ENCODE data around the gene PMP22.

Gene PMP22

GRCh38 chr17:15274017-15274416 lies 8.9 kb upstream of the PMP22 start:
- DNase-seq (ENCODE audit: low spot score): no peak

GRCh38 chr17:15273141-15273793 lies 8.1 kb upstream of the PMP22 start:
- DNase-seq (ENCODE audit: low spot score): no peak

- no peak for DNase-seq (ENCODE audit: low spot score)
These were observed 6.6 kb upstream of the PMP22 start for GRCh38 chr17:15271741-15272140.

- DNase-seq (ENCODE audit: low spot score): no peak
These were observed 5.7 kb upstream of the PMP22 start for GRCh38 chr17:15270628-15271381.

GRCh38 chr17:15269780-15270089 lies 4.6 kb upstream of the PMP22 start:
- no peak for DNase-seq (ENCODE audit: low spot score)

GRCh38 chr17:15269087-15269779 lies 4.1 kb upstream of the PMP22 start:
- DNase-seq (ENCODE audit: low spot score): no peak

GRCh38 chr17:15268461-15268860 lies 3.3 kb upstream of the PMP22 start:
- no peak for DNase-seq (ENCODE audit: low spot score)

GRCh38 chr17:15267996-15268395 lies 2.9 kb upstream of the PMP22 start:
- DNase-seq (ENCODE audit: low spot score): no peak

GRCh38 chr17:15266325-15267125 lies 1.4 kb upstream of the PMP22 start:
- DNase-seq (ENCODE audit: low spot score): no peak

- no peak for DNase-seq (ENCODE audit: low spot score)
These were observed 584 bp downstream of the PMP22 start for GRCh38 chr17:15264542-15264941.

- no peak for DNase-seq (ENCODE audit: low spot score)
These were observed 1.4 kb downstream of the PMP22 start for GRCh38 chr17:15263680-15264079.

- no peak for DNase-seq (ENCODE audit: low spot score)
These were observed 1.9 kb downstream of the PMP22 start for GRCh38 chr17:15263206-15263579.

- DNase-seq (ENCODE audit: low spot score): no peak
These were observed 2.6 kb downstream of the PMP22 start for GRCh38 chr17:15262291-15263205.

GRCh38 chr17:15261802-15262290 lies 3.3 kb downstream of the PMP22 start:
- no peak for DNase-seq (ENCODE audit: low spot score)

GRCh38 chr17:15261258-15261801 lies 3.8 kb downstream of the PMP22 start:
- DNase-seq (ENCODE audit: low spot score): no peak

- peak; percentile 25 for DNase-seq (ENCODE audit: low spot score)
These were observed 4.5 kb downstream of the PMP22 start for GRCh38 chr17:15260376-15261257.

GRCh38 chr17:15257796-15258512 lies 7.2 kb downstream of the PMP22 start:
- DNase-seq (ENCODE audit: low spot score): no peak

- peak; percentile 58 for DNase-seq (ENCODE audit: low spot score)
These were observed 7.8 kb downstream of the PMP22 start for GRCh38 chr17:15257258-15257788.

- no peak for DNase-seq (ENCODE audit: low spot score)
These were observed 8.4 kb downstream of the PMP22 start for GRCh38 chr17:15256689-15257088.

Data from CD4-positive, alpha-beta T cell treated with Interleukin-2 at 100 ng/mL for 4 hours (primary cell).